H1 (cell line): ENCODE results near the gene PDE3A.

ENCODE experiments used
- BCL11A ChIP-seq, 2 experiments: IDR thresholded peaks; one replicate each; pipeline ENCODE4 v1.6.1; 2011; ENCODE audit warnings: low read depth in 2 of 2, low read length in 2 of 2, mild to moderate bottlenecking in 2 of 2
- GABPA ChIP-seq: IDR thresholded peaks from 2 replicates; pipeline ENCODE4 v1.6.1; 2011; ENCODE audit warnings: mild to moderate bottlenecking, low read length, moderate library complexity, borderline replicate concordance; ENCODE audit not compliant: insufficient read depth
- JUN ChIP-seq: IDR thresholded peaks from 2 replicates; pipeline ENCODE4 v1.6.1; 2011; ENCODE audit warnings: low read depth, mild to moderate bottlenecking, improper control_type of control experiment, low read length
- POLR2AphosphoS5 ChIP-seq: IDR thresholded peaks from 2 replicates; pipeline ENCODE4 v1.6.1; 2011; ENCODE audit warnings: low read depth, low read length

DNA sequence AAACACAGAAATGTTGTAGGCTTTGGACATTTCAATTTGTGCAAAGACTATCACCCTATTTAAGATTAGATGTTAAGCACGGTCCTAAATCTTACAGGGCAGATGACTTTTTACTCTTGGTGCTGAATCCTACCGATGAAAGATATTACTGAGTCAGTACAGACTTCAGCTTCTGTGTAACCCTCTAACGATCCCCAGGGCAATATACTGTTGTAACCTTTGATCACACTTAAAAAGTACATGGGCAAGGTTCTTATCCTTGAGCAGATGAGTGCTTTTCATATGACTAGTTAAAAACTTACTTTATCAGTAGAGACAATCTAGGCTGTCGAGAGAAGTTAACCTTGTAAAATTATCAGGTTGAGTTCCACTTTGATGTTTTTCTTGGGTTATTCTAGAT, 22.5 kb downstream of the PDE3A start:
- no peak for TF ChIP-seq POLR2AphosphoS5
- TF ChIP-seq JUN = no peak
- TF ChIP-seq BCL11A (IDR thresholded peaks at IDR 0.05; ENCODE audit: low read depth in 2 of 2, low read length in 2 of 2) = no peak
- no peak for TF ChIP-seq GABPA
